Epithelial cell of proximal tubule (primary cell): ENCODE measurements around the gene CCDC13. TPM values are rescaled to one million over a fixed set of nuclear protein-coding genes. Genes with fewer than 3 reads are reported as not detected.

ENCODE experiments used
- DNase-seq: peaks from one replicate; pipeline ENCODE4 v3.0.0-alpha.2; 2011; ENCODE audit warnings: low read depth
- H3K4me3 ChIP-seq: 2 replicates; pipeline ENCODE4 v1.5.1; 2011; ENCODE audit warnings: low read depth, mild to moderate bottlenecking, low read length
- total RNA-seq: library from RNA; depleted of rRNA; stranded (reverse); fragments of >200 nt; gene quantifications from 2 replicates; pipeline ENCODE4 v1.2.3, GENCODE V29; 2015
- TF ChIP-seq, protein P1 (sequence below): conservative IDR thresholded peaks from 2 replicates; pipeline ENCODE4 v1.5.1; 2012; ENCODE audit warnings: low read depth, mild to moderate bottlenecking, low read length

Gene CCDC13
- total RNA-seq, 1 donor from 2014 or later = 1.7 TPM

DNA sequence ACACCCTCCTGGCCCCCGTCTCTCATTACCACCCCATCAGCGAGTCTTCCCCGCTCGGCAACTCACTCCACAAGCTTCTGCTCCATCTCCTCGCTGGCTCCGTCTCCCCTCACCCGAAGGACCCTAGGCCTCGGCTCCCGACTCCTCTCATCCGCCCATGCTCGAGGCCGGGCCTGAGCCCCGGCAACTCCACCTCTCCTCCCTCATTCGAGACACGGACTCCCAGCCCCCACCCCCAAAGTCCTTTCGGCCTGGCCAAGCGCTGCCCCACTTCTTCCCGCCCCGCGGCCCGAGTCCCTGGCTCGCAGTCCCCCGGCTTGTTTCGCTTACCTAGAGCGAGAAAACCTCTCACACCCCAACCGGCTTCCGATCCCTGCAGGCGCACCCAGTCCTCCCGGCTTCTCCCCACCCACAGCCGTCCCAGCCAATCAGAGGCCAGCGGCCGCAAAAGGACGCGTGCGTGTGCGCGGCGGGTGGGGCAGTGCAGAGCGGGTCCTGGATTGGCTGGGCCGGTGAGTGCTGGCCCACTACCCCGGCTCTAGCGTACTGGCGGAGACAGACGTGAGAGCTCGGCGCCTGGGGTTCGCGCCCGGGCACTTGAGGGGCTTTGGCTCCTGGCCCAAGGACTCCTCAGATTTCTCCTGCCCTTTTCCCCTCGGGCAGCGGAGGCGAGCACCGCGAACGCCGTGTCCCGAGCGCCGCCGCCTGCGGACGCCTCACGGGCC is 31.2 kb upstream of the CCDC13 start, which contains the start of gene HIGD1A:
TSS of gene HIGD1A (minus strand) at position 385 of the 725 bp plus-strand sequence. CDS start 10,237 bp downstream, outside the sequence.
- H3K4me3 ChIP-seq = peak within 1 kb of the TSS; percentile 65

DNA sequence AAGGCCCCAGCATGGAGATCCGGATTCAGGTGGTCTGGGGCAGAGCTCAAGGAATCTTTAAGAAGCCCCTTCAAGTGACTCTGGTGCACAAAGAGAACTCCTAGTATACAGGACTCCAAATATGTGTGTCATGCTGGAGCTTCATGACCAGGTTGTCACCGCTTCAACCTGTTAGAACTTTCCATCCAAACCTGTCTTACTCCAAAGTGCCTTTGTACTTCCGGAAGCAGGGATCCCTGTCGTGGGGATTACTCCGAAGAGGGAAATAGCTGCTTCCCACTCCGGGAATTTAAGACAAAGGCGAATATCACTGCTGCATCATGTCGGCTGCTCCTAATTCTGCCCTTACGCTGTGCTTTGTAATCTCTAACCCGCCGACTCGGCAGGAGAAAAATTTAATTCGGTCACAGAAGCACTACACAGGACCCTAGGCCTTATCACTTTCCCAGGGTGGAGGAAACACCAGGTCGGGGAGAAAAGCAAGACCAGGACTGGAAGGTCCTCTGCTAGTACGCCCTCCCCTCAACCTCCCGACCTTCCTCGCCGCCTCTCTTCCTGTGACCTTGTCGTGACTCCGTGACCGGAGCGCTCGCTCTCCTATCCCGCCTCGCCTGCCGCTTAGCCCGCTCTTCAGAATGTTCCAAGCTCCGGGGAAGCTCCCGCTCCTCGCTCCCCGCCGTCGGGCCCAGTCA is 30.5 kb upstream of the CCDC13 start:
- TF ChIP-seq, protein P1, sequence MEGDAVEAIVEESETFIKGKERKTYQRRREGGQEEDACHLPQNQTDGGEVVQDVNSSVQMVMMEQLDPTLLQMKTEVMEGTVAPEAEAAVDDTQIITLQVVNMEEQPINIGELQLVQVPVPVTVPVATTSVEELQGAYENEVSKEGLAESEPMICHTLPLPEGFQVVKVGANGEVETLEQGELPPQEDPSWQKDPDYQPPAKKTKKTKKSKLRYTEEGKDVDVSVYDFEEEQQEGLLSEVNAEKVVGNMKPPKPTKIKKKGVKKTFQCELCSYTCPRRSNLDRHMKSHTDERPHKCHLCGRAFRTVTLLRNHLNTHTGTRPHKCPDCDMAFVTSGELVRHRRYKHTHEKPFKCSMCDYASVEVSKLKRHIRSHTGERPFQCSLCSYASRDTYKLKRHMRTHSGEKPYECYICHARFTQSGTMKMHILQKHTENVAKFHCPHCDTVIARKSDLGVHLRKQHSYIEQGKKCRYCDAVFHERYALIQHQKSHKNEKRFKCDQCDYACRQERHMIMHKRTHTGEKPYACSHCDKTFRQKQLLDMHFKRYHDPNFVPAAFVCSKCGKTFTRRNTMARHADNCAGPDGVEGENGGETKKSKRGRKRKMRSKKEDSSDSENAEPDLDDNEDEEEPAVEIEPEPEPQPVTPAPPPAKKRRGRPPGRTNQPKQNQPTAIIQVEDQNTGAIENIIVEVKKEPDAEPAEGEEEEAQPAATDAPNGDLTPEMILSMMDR = no peak
- DNase-seq = no peak
- H3K4me3 ChIP-seq = peak overlapping the region; percentile 65

More for the DNA sequence above, 31.2 kb upstream of the CCDC13 start, which contains the start of gene HIGD1A:
- DNase-seq = no peak
- TF ChIP-seq, protein P1 = no peak

DNA sequence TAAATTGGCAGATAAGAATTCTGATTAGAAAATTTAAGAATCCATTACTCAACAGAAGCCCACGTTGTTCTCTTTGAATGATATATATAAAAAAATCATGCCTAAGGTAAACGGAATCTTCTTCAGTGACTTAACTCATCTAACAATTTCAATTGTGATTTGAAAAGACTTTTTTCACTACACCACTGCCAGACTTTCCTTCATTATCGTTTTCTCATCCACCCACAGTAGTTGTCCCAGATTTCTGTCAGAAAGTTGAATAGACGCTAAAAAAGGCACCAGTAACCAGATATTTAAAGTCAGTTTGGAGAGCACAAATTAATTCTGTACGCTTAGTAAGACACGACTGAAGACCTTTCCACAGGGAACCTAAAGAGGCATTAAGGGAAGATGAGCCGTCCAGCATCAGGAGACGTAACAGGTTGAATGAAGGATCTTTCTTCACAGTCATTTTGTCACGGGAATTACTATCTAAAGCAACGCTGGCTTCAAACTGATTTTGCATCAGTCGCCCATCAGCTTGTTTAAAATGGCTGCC is 29.9 kb upstream of the CCDC13 start:
- peak overlapping the region; percentile 65 for H3K4me3 ChIP-seq
- no peak for DNase-seq
- TF ChIP-seq, protein P1 = no peak

DNA sequence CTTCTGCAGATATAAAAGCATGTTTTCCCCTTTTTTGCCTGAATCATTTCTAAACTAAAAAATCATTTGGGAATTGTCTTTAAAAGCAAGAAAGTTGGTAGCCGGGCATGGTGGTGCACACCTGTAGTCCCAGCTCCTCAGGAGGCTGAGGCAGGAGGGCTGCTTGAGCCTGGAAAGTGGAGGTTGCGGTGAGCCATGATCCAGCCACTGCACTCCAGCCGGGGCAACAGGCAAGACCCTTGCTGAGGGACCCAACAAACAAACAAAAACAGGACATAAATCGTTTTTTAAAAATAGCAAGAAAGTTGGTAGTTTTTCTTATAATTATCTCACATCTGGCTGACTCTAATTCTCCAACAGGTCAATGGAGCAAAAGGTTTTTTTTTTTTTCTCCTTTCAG is 28.7 kb upstream of the CCDC13 start:
- TF ChIP-seq, protein P1 = no peak
- DNase-seq = no peak
- H3K4me3 ChIP-seq = no peak overlapping the region

DNA sequence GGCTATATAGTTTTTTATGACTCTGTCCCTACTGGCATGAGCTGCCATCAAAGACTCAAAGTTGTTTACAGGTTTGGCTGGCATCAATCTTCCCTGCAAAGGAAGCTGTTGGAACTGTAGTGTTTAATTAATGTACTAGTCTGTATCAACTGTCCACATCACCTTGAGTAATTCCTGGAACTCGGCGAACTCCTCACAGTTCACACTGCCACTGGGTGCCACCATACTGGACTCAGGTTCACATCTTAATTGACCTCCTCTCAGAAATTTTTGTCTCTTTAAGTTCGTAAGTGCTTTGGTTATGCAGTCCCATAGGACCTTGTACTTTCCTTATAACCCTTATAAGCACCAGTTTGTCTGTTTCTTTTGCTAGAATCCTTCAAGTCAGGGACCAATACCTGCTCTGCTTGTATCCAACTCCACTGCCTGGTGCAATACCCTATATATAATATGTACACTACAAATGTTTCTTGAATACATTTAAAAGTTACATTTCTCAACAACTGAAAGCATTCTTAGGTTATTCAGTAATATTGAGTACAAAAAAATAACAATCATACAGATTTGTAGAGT is 28.1 kb upstream of the CCDC13 start:
- H3K4me3 ChIP-seq = no peak overlapping the region

DNA sequence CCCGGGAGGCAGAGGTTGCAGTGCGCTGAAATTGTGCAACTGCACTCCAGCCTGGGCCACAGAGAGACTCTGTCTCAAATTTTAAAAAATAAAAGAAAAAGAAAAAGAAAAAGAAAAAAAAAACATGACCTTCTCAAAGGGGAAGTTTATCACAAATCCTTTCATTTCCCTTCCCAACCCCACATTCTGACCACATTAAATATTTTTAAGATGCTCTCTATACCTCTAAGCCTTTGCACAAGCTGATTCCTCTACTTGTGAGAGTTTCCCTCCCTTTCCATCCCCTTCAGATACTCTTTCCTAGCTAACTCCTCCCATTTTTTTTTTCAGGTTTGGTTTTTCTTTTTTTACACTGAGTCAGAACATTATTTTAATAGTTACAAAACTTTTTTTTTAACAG is 27.2 kb upstream of the CCDC13 start:
- TF ChIP-seq, protein P1 = no peak
- DNase-seq = no peak
- H3K4me3 ChIP-seq = no peak overlapping the region

More for the DNA sequence above, 28.1 kb upstream of the CCDC13 start:
- no peak for DNase-seq
- TF ChIP-seq, protein P1 = no peak
